Keratinocyte (primary cell): ENCODE measurements around the gene LRIG2. TPM values are rescaled to one million over a fixed set of nuclear protein-coding genes. Genes with fewer than 3 reads are reported as not detected.

Experiments used
- DNase-seq: peaks from one replicate; pipeline ENCODE4 v3.0.0-alpha.2; 2011; ENCODE audit warnings: low read depth, missing footprints, low spot score
- FAIRE-seq: peaks from 2 replicates; lab custom pipeline; 2011; peaks lifted over from hg19 to GRCh38; lab: Jason Lieb, UNC
- H2AFZ ChIP-seq: 2 replicates; pipeline ENCODE4 v1.6.0; 2012; ENCODE audit warnings: low read length, control low read depth, inconsistent platforms; ENCODE audit not compliant: control insufficient read depth
- H3K27ac ChIP-seq: 2 replicates; pipeline ENCODE4 v1.5.1; 2011; ENCODE audit warnings: low read length; ENCODE audit not compliant: control insufficient read depth, insufficient read depth
- H3K27me3 ChIP-seq: 3 replicates; pipeline ENCODE4 v1.6.0; 2011; ENCODE audit warnings: low read length; ENCODE audit not compliant: control insufficient read depth, insufficient read depth; ENCODE audit errors: extremely low read depth
- H3K36me3 ChIP-seq, 2 experiments: 2 replicates in 1 of 2; 3 replicates in 1 of 2; pipeline ENCODE4 v1.5.1; 2011; ENCODE audit warnings: low read length in 2 of 2, mild to moderate bottlenecking in 1 of 2; ENCODE audit not compliant: control insufficient read depth in 2 of 2, insufficient read depth in 2 of 2; ENCODE audit errors: extremely low read depth in 1 of 2
- H3K4me1 ChIP-seq: 3 replicates; pipeline ENCODE4 v1.5.1; 2011; ENCODE audit warnings: low read length; ENCODE audit not compliant: control insufficient read depth, insufficient read depth; ENCODE audit errors: extremely low read depth
- H3K4me2 ChIP-seq: 3 replicates; pipeline ENCODE4 v1.6.0; 2011; ENCODE audit warnings: low read depth, low read length; ENCODE audit not compliant: control insufficient read depth, insufficient read depth; ENCODE audit errors: extremely low read depth
- H3K4me3 ChIP-seq, 3 experiments: fragments of 200-600 bp in 1 of 3; sonication (generic) in 1 of 3; 2 replicates in 2 of 3; 3 replicates in 1 of 3; pipeline ENCODE4 v1.5.1; 2011 to 2016; ENCODE audit warnings: low read length in 3 of 3, mild to moderate bottlenecking in 3 of 3, control low read depth in 2 of 3, inconsistent platforms in 1 of 3, low read depth in 1 of 3, mixed read lengths in 1 of 3, mixed run types in 1 of 3, moderate library complexity in 1 of 3; ENCODE audit not compliant: control insufficient read depth in 2 of 3, insufficient read depth in 2 of 3; ENCODE audit errors: extremely low read depth in 1 of 3
- H3K79me2 ChIP-seq: 2 replicates; pipeline ENCODE4 v1.6.0; 2012; ENCODE audit warnings: low read length; ENCODE audit not compliant: control insufficient read depth, insufficient read depth
- H3K9ac ChIP-seq: 3 replicates; pipeline ENCODE4 v1.6.0; 2011; ENCODE audit warnings: low read length; ENCODE audit not compliant: control insufficient read depth, insufficient read depth; ENCODE audit errors: extremely low read depth
- H3K9me1 ChIP-seq: 3 replicates; pipeline ENCODE4 v1.6.0; 2011; ENCODE audit warnings: low read length; ENCODE audit not compliant: control insufficient read depth, insufficient read depth; ENCODE audit errors: extremely low read depth
- H3K9me3 ChIP-seq: 2 replicates; pipeline ENCODE4 v1.5.1; 2012; ENCODE audit warnings: low read depth, low read length; ENCODE audit not compliant: control insufficient read depth
- H4K20me1 ChIP-seq: 3 replicates; pipeline ENCODE4 v1.6.0; 2011; ENCODE audit warnings: low read length; ENCODE audit not compliant: control insufficient read depth, insufficient read depth; ENCODE audit errors: extremely low read depth
- EZH2 ChIP-seq: IDR thresholded peaks from one replicate; pipeline ENCODE4 v1.6.1; 2012; ENCODE audit warnings: inconsistent platforms, mild to moderate bottlenecking, low read length, moderate library complexity
- dilution Hi-C: fragments of 300-500 bp; cut with MboI; formaldehyde crosslinking; loops from one replicate; pipeline ENCODE4 v1.7.0; 2020; ENCODE audit warnings: low sequenced_read_pairs; ENCODE audit not compliant: extremely low pct_ligation_motif_present
- polyA plus RNA-seq, 5 experiments: library from polyadenylated mRNA; depleted of rRNA in 3 of 5; stranded (reverse) in 3 of 5; stranded (forward) in 1 of 5; unstranded in 1 of 5; fragments of >200 nt; gene quantifications; 1 replicate in 1 of 5; 2 replicates in 3 of 5; 3 replicates in 1 of 5; pipeline versions ENCODE4 v1.2.1 to v1.2.3, GENCODE V29; 2011 to 2012; ENCODE audit warnings: missing spikeins in 2 of 5, low read depth in 1 of 5, low replicate concordance in 1 of 5
- TF ChIP-seq, protein P1 (sequence below), 3 experiments: IDR thresholded peaks in 1 of 3; conservative IDR thresholded peaks in 1 of 3; optimal IDR thresholded peaks in 1 of 3; 2 replicates in 2 of 3; 3 replicates in 1 of 3; pipeline versions ENCODE3 to v1.5.1; 2011; ENCODE audit warnings: low read length in 3 of 3, mild to moderate bottlenecking in 3 of 3, moderate library complexity in 2 of 3, control low read depth in 1 of 3, inconsistent platforms in 1 of 3; ENCODE audit not compliant: insufficient read depth in 2 of 3; ENCODE audit errors: extremely low read depth in 1 of 3

Gene LRIG2
- polyA plus RNA-seq, 1 donor (not counting 4 experiments of a cell fraction or from before 2014, with no cell fraction given), result 12.5 TPM

DNA sequence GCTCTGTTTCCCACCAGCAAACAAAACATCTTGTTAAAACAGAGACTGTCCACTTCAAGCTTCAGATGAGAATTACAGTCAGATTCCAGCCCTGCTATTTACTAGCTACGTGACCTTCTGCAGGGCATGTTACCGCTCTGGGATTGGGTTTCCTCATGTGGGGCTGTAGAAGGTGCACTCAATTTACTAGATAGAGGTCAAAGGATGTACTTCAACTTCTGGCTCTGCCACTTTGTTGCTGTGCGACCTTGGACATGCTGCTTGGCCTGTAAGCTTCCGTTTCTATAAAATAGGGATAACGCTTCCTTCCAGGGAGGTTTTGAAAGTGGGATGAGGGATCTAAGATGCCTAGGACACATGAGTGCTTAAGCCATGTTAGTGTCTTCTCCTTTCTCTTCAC, 46.0 kb upstream of the LRIG2 start:
- no peak for TF ChIP-seq EZH2
- TF ChIP-seq, protein P1, sequence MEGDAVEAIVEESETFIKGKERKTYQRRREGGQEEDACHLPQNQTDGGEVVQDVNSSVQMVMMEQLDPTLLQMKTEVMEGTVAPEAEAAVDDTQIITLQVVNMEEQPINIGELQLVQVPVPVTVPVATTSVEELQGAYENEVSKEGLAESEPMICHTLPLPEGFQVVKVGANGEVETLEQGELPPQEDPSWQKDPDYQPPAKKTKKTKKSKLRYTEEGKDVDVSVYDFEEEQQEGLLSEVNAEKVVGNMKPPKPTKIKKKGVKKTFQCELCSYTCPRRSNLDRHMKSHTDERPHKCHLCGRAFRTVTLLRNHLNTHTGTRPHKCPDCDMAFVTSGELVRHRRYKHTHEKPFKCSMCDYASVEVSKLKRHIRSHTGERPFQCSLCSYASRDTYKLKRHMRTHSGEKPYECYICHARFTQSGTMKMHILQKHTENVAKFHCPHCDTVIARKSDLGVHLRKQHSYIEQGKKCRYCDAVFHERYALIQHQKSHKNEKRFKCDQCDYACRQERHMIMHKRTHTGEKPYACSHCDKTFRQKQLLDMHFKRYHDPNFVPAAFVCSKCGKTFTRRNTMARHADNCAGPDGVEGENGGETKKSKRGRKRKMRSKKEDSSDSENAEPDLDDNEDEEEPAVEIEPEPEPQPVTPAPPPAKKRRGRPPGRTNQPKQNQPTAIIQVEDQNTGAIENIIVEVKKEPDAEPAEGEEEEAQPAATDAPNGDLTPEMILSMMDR (optimal IDR thresholded peaks at IDR 0.05 in 1 of 3, IDR thresholded peaks at IDR 0.05 in 1 of 3, conservative IDR thresholded peaks at IDR 0.05 in 1 of 3; ENCODE audit: extremely low read depth in 1 of 3, insufficient read depth in 2 of 3, low read length in 3 of 3), result no peak
- Histone ChIP-seq H3K4me3 (no peak overlapping the region), H3K27ac (no peak overlapping the region), H3K9me3 (no peaks in the 10 kb centered on the region), H3K9me1 (no peaks in the 10 kb centered on the region), H3K36me3 (no peaks in the 10 kb centered on the region), H3K79me2 (no peaks in the 10 kb centered on the region), H3K9ac (no peak overlapping the region), H3K27me3 (no peaks in the 10 kb centered on the region), H2AFZ (no peak overlapping the region), H3K4me2 (no peak overlapping the region), H4K20me1 (no peaks in the 10 kb centered on the region), H3K4me1 (peaks cover 2% of the 10 kb centered on the region)
- dilution Hi-C loops, result no loop called here
- DNase-seq (no peak), FAIRE-seq (no peak)

DNA sequence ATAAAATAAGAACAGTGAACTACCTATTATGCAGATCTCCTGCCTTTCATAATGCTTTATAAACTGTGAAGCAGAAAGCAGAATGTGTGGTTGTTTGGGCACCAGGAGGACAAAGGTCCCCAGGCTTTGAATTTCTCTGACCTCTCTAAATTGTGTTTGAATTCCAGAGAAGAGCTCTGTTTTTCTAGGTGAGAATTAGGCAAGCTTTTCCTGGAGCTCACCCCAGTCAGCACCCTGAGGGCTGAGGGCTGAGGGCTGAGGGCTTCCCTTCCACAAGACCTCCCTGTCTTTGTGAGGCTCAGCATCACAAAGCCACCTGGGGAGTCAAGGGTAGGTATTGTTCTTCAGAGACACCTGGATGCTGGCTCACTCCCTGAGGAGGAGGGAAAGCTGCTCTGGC, 45.5 kb upstream of the LRIG2 start:
- no peak for DNase-seq
- no peaks in the 10 kb centered on the region for H3K9me1 ChIP-seq
- H3K27me3 ChIP-seq, result no peaks in the 10 kb centered on the region
- no peak overlapping the region for H3K4me3 ChIP-seq
- H3K9me3 ChIP-seq, result no peaks in the 10 kb centered on the region
- no peaks in the 10 kb centered on the region for H3K79me2 ChIP-seq
- no peak overlapping the region for H3K9ac ChIP-seq
- H3K27ac ChIP-seq, result no peak overlapping the region
- H3K4me2 ChIP-seq, result no peak overlapping the region
- no peaks in the 10 kb centered on the region for H3K36me3 ChIP-seq
- no peaks in the 10 kb centered on the region for H4K20me1 ChIP-seq
- H2AFZ ChIP-seq, result no peak overlapping the region
- H3K4me1 ChIP-seq, result no peaks in the 10 kb centered on the region
- dilution Hi-C loops, result no loop called here
- no peak for TF ChIP-seq EZH2
- TF ChIP-seq, protein P1 (optimal IDR thresholded peaks at IDR 0.05 in 1 of 3, IDR thresholded peaks at IDR 0.05 in 1 of 3, conservative IDR thresholded peaks at IDR 0.05 in 1 of 3; ENCODE audit: extremely low read depth in 1 of 3, insufficient read depth in 2 of 3, low read length in 3 of 3), result no peak
- no peak for FAIRE-seq
